HG02623 (cell line): ENCODE results near the gene UBD.

Experiments
- ATAC-seq: cut with Tn5 transposase; IDR thresholded peaks from one replicate; pipeline ENCODE4 v1.9.1; 2021; ENCODE audit warnings: moderate library complexity; ENCODE audit not compliant: unreplicated experiment

Gene UBD

GRCh38 chr6:29561606-29562181, 2.2 kb upstream of the UBD start:
- ATAC-seq = no peak

DNA sequence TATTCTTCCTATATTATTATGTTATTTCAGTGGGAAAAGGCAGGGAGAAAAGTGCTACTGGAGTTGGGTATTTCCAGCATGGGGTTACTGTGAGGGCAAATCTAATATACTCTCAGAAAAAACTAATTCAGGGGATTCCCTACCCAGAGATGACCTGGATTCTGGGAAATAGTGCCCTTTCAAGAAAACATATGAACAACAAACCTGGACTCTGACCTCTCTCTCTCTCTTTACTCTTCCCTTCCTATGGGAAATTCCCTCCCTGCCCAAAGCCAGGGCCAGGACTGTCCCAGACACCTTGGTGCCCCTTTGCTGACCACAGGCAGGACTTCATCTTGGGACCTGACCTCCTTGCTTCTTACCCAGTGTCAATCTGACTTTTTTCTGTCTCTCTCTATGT, 1.6 kb upstream of the UBD start:
- no peak for ATAC-seq

GRCh38 chr6:29558439-29559079, 973 bp downstream of the UBD start:
- ATAC-seq = no peak

DNA sequence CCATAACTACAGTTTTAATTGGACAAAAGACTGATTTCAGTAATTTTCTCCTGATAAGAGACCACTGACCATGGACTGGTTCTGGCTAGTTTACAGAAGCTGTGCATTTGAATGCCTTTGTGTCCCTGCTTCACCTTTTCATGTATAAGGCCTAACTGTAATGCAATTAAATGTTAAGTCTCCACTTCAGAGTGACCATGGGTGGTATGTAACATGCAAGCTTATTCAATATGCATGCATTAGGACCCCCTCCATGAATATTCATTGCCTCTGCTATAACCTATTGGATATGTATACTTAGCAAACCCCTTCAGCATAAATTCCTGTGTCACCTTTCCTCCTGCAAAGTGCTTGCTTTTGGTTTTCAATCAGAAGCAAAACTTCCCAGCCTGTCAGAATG, 2.2 kb downstream of the UBD start:
- no peak for ATAC-seq

DNA sequence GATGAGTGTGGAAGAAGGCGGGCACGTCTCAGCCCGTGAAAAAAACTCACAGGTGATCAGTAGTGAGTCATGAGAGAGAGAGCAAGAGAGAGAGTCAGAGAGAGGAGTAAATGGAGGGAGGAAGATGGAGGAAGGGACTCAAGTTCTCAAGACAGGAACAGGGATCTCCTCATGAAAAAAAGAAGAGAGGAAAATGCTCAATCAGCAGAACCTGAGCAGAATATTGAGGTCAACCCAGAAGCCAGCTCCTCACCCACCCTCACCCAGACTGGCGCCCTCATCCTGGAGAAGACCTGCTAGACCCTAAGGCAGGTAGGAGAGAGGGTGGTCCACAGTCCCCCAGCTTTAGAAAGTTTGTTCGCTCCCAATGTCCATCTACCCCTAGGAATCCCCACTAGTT, 4.8 kb downstream of the UBD start:
- ATAC-seq = no peak

GRCh38 chr6:29553268-29554057, 6.1 kb downstream of the UBD start:
- no peak for ATAC-seq

DNA sequence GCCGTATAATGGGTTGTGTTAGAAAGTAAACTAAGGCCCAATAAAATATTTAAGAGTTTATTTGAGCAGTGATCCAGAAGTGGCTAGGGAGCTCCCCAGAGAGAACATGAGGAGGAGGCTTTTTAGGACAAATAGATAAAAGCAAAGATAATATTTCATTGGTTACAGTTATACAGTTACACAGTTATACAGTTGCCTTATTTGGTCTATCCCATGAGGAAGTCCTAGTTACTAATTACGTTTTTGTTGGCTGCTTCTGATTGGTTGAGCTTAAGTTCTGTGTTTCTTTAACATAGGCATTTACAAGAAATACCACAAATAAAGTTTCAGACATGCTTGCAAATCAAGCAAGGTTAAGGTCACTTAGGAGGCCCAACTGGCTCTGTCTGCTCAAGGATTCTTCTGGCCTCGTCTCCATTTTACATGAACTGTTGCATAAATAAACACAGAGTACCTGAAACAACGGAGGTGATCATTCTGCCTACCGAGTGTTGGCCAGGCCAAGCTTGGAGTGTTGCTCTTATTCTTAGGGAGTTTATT, 7.0 kb downstream of the UBD start:
- peak; percentile 79 for ATAC-seq

DNA sequence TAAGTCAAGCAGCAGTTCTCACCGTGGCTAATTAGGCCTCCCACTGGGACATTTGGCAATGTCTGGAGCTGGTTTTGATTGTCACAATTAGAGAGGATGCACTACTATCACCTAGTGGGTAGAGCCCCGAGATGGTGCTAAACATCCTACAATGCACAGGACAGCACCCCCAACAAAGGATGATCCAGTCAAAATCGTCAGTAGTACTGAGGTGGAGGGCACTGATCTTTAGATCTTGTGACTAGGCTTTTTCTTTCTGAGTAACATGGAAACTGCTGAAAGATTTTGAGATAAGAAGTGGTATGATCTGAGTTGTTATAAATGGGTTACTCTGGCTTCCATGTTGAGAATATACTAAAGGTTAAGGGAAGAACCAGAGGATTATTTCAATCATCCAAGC, 12.0 kb downstream of the UBD start:
- no peak for ATAC-seq

DNA sequence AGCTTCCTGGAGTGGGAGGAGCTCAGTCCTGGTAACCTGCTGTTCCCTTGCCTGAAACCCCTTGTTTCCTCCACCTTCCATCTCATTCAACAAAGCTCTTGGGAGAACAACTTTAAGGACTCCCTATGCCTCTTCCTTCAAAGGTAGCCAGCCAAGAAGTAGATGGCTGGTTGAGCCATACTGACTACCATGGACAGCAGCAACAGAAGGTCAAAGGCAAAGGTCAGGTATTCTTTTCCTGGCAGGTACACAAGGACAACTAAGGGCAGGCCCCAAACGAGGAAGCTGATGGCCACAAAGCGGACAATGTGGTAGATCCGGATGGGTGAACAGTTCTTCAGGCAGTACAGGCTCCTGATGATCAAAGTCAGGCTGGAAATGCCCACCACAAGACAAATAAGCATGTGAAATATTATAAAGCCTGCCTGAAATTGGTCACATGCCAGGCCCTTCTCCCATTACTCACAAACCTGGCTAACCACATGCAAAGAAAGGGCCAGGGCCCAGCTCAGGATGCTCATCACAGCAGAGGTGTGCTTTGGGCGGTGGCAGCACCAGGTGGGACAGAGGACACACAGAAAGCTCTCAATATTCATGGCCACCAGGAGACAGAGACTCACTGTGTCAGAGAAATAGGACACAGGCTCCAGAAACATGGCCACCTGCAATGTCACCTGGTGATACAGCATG, 21.7 kb downstream of the UBD start:
- ATAC-seq = no peak

- ATAC-seq = no peak
These were observed 27.1 kb downstream of the UBD start for GRCh38 chr6:29532320-29532951.

DNA sequence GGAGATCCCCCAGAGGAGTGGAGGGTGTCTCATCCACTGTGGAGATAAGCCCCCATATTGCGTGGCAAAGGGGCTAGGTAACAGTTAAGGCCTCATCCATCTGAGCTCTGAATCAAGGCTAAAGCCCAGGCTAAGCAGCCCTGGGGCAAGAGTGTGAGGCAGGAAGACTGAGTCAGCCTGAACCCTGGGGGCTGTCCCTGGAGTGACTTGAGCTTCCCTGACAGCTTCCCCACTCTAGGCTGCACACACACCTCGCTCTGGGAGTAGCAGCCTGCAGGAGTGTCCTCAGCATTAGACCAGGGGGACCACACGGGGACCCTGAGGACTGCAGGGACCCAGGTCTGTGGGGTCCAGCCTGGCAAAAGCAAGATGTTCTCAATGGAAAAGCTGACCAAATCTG, 27.9 kb downstream of the UBD start:
- no peak for ATAC-seq

DNA sequence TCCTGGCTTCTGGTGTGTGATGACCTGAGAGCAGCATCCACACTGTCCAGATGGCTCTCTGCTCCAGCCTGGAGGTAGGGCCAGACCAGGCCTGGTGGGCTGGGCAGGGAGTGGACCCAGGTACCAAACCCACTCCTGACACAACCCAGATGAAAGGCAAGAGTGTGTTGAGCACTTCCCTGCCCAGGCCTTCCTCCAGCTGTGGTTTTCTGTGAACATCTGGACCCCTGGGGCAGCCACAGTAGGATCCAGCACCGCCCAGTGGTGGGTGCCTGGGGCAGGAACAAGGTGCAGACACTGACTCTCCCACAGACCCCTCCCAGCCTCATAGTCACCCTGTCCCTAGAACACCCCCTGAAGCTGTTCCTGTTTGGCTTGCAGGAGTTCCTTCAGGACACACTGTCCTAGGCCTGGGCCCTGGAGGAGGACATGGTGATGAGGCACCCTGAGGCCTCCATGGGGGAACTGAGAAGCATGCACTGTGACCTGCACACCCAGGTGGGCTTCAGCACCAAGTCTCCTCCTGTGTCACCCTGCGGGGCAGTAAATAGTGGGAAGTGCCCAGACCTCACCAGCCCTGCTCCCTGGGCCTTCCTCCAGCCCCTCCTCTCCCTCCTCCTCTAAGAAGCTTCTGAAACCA, 28.7 kb downstream of the UBD start:
- no peak for ATAC-seq

GRCh38 chr6:29529956-29530355, 29.6 kb downstream of the UBD start:
- no peak for ATAC-seq

DNA sequence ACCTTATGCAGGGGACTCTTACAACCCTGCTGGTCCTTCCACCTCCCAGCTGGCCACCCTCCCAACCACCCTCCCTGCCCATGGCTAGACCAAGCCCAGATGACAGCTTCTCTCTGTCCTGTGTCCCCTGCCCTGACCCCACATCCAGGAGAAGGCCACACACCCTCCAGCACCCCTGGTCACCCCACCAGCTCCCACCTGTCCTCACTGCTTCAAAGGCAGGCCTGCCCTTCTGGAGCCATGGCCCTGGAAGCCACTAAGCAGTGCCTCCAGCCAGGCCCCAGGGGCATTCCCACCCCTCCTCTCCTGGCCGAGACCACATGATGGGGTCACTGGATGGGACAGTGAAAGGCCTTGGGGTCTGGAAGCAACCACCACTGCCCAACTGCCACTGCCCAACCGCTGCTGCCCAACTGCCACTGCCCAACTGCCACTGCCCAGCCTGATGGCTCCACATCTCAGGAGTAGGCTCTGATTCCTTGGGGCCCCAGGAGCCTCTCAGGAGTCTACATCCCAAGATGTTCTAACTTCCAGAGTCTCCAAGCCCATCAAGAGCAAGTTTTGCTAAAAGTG, 30.5 kb downstream of the UBD start:
- no peak for ATAC-seq

DNA sequence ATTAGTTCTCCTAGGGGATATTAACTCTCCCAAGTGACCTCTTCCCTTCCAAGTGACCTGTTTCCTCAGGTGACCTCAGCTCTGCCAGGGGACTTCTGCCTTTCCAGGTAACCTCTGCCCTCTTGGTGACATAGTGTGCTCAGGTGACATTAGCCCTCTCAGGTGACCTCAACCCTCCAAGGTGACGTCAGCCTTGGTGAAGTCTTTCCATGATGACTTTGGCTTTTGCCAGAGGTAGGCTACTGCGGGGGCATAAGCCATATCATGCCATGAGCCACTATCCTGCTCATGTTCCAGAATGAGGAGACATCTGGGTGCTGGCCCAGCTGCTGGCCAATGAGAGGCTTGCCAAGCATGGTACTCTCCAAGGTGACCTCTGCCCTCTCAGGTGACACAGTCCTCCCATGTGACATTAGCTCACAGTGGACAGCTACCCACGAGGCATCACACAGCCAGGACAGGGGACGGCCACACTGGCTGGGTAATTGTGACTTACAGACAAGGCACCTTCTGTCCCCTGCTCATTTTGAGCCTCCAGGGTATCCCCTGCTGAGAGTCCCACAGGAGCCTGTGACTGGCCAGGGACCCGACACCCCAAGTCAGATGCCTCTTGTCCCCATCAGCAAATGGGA, 31.1 kb downstream of the UBD start:
- no peak for ATAC-seq

DNA sequence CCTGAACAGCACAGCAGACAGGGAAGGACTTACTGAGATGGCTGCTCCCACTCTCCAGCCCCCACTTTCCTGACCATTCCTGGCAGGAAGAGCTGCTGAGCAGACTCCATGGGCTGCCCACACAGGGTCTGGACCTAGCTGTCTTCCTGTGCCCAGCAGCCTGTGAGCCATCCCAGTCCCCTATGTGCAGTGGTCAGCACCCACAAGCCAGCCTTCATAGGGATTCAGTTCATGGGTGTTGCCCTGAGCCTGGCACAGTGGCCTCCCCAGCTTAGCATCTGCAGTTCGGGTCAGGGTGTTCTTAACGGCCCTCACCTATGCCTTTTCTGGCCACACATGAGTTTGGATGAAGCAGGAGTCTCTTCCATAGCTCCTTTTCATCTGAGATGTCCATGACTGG, 32.0 kb downstream of the UBD start:
- no peak for ATAC-seq

GRCh38 chr6:29527126-29527525, 32.4 kb downstream of the UBD start:
- no peak for ATAC-seq

DNA sequence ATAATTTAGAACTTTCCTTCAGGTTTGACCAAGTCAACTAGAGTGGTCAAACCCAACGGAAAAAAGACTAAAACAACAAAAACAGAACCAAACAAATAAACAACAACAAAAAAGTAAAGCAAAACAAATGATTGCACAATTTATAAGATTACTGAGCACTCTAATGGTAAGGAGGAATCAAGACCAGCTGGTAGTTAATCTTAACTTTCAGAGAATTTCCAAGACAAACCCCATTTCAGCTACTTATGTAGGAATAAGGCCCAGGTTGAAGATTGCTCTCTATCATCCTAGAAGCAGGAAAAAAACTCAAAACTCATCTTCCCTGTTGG, 34.3 kb downstream of the UBD start:
- ATAC-seq = no peak

DNA sequence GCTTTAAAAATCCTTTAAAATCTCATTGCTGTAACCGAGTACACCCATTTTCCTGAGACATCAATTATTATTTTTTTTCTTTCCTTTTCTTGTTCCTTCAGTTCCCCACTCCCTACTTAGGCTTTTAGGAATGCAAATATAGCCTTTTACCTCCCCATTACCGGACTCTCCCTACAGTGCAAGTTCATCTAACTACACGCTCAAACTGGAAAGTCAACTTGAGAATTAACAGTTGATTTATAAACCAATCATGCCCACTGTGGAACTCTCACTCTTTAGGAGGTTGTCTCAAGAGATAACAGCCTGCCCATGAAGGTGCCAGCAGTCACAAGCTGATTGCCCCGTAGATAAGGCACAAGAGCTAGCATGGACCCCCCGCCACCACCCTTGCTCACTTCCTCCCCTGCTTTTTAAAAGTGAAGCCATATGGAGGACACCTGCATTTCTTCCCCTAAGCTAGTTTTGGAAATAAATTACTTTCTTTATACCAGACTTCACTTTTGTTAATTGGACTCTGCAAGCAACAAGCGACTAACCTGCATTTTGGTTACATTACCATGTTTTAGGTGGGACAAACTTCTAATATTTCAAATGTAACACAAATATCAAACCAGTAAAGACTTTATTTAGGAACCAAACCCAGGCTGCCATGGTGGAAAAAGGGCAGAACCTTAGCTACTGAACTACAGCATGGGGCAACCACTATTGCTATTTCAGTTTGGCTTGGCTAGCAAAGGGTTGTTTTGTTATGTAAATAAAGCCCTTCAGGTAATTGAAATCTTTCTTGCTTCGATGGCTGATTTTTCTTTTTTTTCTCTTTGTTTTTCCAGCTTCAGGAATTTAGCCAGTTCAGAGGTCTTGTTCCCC, 34.9 kb downstream of the UBD start:
- ATAC-seq = no peak
